Activated CD8-positive, alpha-beta T cell treated with anti-CD3 and anti-CD28 coated beads for 36 hours (primary cell): ENCODE results near the gene BMPR1A. TPM values are rescaled to one million over a fixed set of nuclear protein-coding genes. Genes with fewer than 3 reads are reported as not detected.
"Not testable (repeated sequence)": the region's sequence is repeated elsewhere in the genome, so short reads cannot be mapped to it uniquely, and the experiment has no call there.

ENCODE experiments used
- ATAC-seq: fragments of 200-7000 bp; cut with Tn5 transposase; one replicate; pipeline ENCODE4 v1.10.0; 2021; ENCODE audit warnings: mild to moderate bottlenecking, moderate library complexity
- CTCF ChIA-PET: fragments of 350-600 bp; sonication (Branson Sonifier 250); formaldehyde crosslinking; loops from one replicate; lab custom pipeline; 2021; ENCODE audit warnings: antibody characterized with exemption; lab: Charles Lee
- POLR2A ChIA-PET: fragments of 350-600 bp; sonication (Branson Sonifier 250); formaldehyde crosslinking; loops from one replicate; lab custom pipeline; 2021; ENCODE audit warnings: antibody characterized with exemption; lab: Charles Lee
- DNase-seq: peaks from one replicate; pipeline ENCODE4 v3.0.0-alpha.2; 2020
- H3K27ac Mint-ChIP-seq: one replicate; pipeline ENCODE4 v1.8.0; 2021; ENCODE audit warnings: mild to moderate bottlenecking, mixed read lengths
- H3K27me3 Mint-ChIP-seq: one replicate; pipeline ENCODE4 v1.8.0; 2021; ENCODE audit warnings: mixed read lengths
- H3K36me3 Mint-ChIP-seq: one replicate; pipeline ENCODE4 v1.8.0; 2021; ENCODE audit warnings: low read depth, mixed read lengths
- H3K4me1 Mint-ChIP-seq: one replicate; pipeline ENCODE4 v1.8.0; 2021; ENCODE audit warnings: low read depth, mixed read lengths
- H3K4me3 Mint-ChIP-seq: one replicate; pipeline ENCODE4 v1.8.0; 2021; ENCODE audit warnings: mild to moderate bottlenecking, moderate library complexity, mixed read lengths
- H3K9me3 Mint-ChIP-seq: one replicate; pipeline ENCODE4 v1.8.0; 2021; ENCODE audit warnings: mixed read lengths
- CTCF ChIP-seq: fragments of 200-600 bp; IDR thresholded peaks from one replicate; pipeline ENCODE4 v1.8.0; 2022; ENCODE audit warnings: antibody characterized with exemption, mild to moderate bottlenecking
- intact Hi-C: fragments of 100-400 bp; cut with micrococcal nuclease; formaldehyde crosslinking; loops from one replicate; pipeline ENCODE4 v1.10.0; 2022
- total RNA-seq, 2 experiments: library from RNA; stranded (reverse); gene quantifications; one replicate each; pipeline ENCODE4 v1.2.3, GENCODE V29; 2021

BMPR1A gene
- total RNA-seq, 2 experiments from 2014 or later, result 6.6 to 6.9 TPM

- ChIA-PET CTCF (interaction anchor here (0.8 to 5.2 kb wide), 6 partner anchors 11 to 250 kb away, joined by 3 to 45 read pairs (median 4); partner anchors contain the start of gene ADIRF), POLR2A (no interaction called here)
- Mint-ChIP-seq H3K4me3 (no peak overlapping the region), H3K4me1 (peaks cover 3% of the 10 kb centered on the region), H3K27me3 (no peaks in the 10 kb centered on the region), H3K36me3 (no peaks in the 10 kb centered on the region), H3K27ac (no peak overlapping the region), H3K9me3 (no peaks in the 10 kb centered on the region)
- no peak for TF ChIP-seq CTCF
- ATAC-seq (no peak), DNase-seq (no peak)
- intact Hi-C loops, result no loop called here
Observed at GRCh38 chr10:86937502-86938154, 181.2 kb downstream of the BMPR1A start.

GRCh38 chr10:86938260-86938659 is 181.8 kb downstream of the BMPR1A start:
- Mint-ChIP-seq H3K36me3 (no peaks in the 10 kb centered on the region), H3K9me3 (no peaks in the 10 kb centered on the region), H3K4me3 (no peak overlapping the region), H3K27me3 (no peaks in the 10 kb centered on the region), H3K4me1 (no peaks in the 10 kb centered on the region), H3K27ac (no peak overlapping the region)
- intact Hi-C loops, result no loop called here
- DNase-seq (no peak), ATAC-seq (no peak)
- ChIA-PET POLR2A (interaction anchor here (0.8 to 1.1 kb wide), 3 partner anchors 29 to 161 kb away, joined by 3 read pairs; partner anchors contain the start of gene GLUD1), CTCF (interaction anchor here (1.1 to 5.2 kb wide), 8 partner anchors 11 to 250 kb away, joined by 3 to 45 read pairs (median 4); partner anchors contain the start of genes ADIRF, MMRN2 and SNCG)
- no peak for TF ChIP-seq CTCF

- H3K4me3 Mint-ChIP-seq, H3K27ac Mint-ChIP-seq, DNase-seq, H3K36me3 Mint-ChIP-seq, H3K9me3 Mint-ChIP-seq, H3K27me3 Mint-ChIP-seq, intact Hi-C loops, H3K4me1 Mint-ChIP-seq, ATAC-seq: not testable (repeated sequence)
- ChIA-PET POLR2A (interaction anchor here (0.8 kb wide), 1 partner anchor 143 kb away, joined by 4 read pairs; no protein-coding TSS in a partner anchor), CTCF (interaction anchor here (0.6 to 5.2 kb wide), 6 partner anchors 11 to 526 kb away, joined by 3 to 45 read pairs (median 6); partner anchors contain the start of genes ADIRF, MMRN2 and SNCG)
Observed at GRCh38 chr10:86940076-86940475, 183.7 kb downstream of the BMPR1A start.

GRCh38 chr10:86940677-86941076 is 184.3 kb downstream of the BMPR1A start:
- Mint-ChIP-seq H3K27ac (no peak overlapping the region), H3K9me3 (no peaks in the 10 kb centered on the region), H3K36me3 (no peaks in the 10 kb centered on the region), H3K27me3 (no peaks in the 10 kb centered on the region), H3K4me3 (no peak overlapping the region), H3K4me1 (no peaks in the 10 kb centered on the region)
- ChIA-PET CTCF (interaction anchor here (1.5 to 5.2 kb wide), 3 partner anchors 10 to 27 kb away, joined by 6 to 45 read pairs (median 30); partner anchors contain the start of genes ADIRF, MMRN2 and SNCG), POLR2A (no interaction called here)
- no peak for TF ChIP-seq CTCF
- ATAC-seq (no peak), DNase-seq (no peak)
- intact Hi-C loops, result no loop called here

GRCh38 chr10:86941426-86941825 is 185.0 kb downstream of the BMPR1A start:
- Mint-ChIP-seq H3K4me1 (no peaks in the 10 kb centered on the region), H3K4me3 (no peak overlapping the region), H3K27ac (no peak overlapping the region), H3K27me3 (no peaks in the 10 kb centered on the region), H3K36me3 (no peaks in the 10 kb centered on the region), H3K9me3 (no peaks in the 10 kb centered on the region)
- ChIA-PET CTCF (interaction anchor here (4.1 kb wide), 1 partner anchor 17 kb away, joined by 30 read pairs; the partner anchor contains the start of genes MMRN2 and SNCG), POLR2A (no interaction called here)
- intact Hi-C loops, result no loop called here
- TF ChIP-seq CTCF, result no peak
- ATAC-seq, result no peak
- no peak for DNase-seq
